ENCODE data around the gene GPR156.

GPR156 gene

DNA sequence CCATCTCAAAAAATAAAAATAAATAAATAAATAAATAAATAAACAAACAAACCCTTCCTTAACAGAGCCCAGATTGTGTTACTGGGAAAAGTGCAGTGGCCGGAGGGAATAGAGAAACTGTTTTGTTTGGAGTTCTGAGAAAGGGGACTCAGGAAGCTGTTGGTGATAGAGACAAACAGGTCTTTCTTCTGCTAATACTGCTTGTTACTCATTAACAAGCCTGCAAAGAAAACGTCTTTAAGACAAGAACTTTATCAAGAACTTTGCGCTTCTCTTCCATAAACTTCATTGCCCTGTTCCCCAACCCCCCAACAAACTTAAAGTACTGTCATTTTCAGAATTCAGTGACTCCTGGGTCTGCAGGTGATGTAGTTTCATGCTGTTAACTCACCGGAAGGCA lies 122.0 kb downstream of the GPR156 start:
- TF ChIP-seq FOXP2 (optimal IDR thresholded peaks at IDR 0.05; ENCODE audit: borderline replicate concordance, extremely low read depth, extremely low read length, insufficient read depth) (no peak), POLR2AphosphoS5 (IDR thresholded peaks at IDR 0.05; ENCODE audit: low read depth, low read length) (no peak), TAF1 (IDR thresholded peaks at IDR 0.05; ENCODE audit: borderline replicate concordance, insufficient read depth, low read length) (no peak), SIN3A (IDR thresholded peaks at IDR 0.05; ENCODE audit: borderline replicate concordance, insufficient read depth, low read length) (no peak)
- TF ChIP-seq, protein P1, sequence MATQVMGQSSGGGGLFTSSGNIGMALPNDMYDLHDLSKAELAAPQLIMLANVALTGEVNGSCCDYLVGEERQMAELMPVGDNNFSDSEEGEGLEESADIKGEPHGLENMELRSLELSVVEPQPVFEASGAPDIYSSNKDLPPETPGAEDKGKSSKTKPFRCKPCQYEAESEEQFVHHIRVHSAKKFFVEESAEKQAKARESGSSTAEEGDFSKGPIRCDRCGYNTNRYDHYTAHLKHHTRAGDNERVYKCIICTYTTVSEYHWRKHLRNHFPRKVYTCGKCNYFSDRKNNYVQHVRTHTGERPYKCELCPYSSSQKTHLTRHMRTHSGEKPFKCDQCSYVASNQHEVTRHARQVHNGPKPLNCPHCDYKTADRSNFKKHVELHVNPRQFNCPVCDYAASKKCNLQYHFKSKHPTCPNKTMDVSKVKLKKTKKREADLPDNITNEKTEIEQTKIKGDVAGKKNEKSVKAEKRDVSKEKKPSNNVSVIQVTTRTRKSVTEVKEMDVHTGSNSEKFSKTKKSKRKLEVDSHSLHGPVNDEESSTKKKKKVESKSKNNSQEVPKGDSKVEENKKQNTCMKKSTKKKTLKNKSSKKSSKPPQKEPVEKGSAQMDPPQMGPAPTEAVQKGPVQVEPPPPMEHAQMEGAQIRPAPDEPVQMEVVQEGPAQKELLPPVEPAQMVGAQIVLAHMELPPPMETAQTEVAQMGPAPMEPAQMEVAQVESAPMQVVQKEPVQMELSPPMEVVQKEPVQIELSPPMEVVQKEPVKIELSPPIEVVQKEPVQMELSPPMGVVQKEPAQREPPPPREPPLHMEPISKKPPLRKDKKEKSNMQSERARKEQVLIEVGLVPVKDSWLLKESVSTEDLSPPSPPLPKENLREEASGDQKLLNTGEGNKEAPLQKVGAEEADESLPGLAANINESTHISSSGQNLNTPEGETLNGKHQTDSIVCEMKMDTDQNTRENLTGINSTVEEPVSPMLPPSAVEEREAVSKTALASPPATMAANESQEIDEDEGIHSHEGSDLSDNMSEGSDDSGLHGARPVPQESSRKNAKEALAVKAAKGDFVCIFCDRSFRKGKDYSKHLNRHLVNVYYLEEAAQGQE (IDR thresholded peaks at IDR 0.05; ENCODE audit: insufficient read depth in 1 of 2, low read depth in 2 of 2, low read length in 2 of 2): no peak

DNA sequence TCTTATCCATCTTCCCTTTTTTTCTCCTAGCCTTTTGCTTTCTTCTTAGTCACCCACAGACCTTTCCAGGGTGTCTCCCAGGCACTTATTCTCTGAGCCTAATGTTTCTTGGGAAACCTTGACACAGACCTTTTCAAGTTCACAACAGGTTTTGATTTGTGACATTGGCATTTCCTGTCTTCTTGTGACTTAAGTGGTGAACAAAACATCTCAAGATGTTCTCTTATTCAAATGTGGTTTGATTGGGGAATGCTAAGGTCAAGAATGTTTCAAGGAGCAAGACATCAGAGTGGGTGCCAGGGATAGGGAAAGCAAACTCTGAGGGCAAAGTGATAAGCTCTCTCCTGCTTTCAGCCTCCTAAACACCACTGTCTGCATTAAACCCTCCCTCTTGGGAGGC lies 122.6 kb downstream of the GPR156 start:
- no peak for TF ChIP-seq TAF1 (IDR thresholded peaks at IDR 0.05; ENCODE audit: borderline replicate concordance, insufficient read depth, low read length)
- TF ChIP-seq, protein P1 (IDR thresholded peaks at IDR 0.05; ENCODE audit: insufficient read depth in 1 of 2, low read depth in 2 of 2, low read length in 2 of 2): no peak
- no peak for TF ChIP-seq FOXP2 (optimal IDR thresholded peaks at IDR 0.05; ENCODE audit: borderline replicate concordance, extremely low read depth, extremely low read length, insufficient read depth)
- TF ChIP-seq SIN3A (IDR thresholded peaks at IDR 0.05; ENCODE audit: borderline replicate concordance, insufficient read depth, low read length): no peak
- no peak for TF ChIP-seq POLR2AphosphoS5 (IDR thresholded peaks at IDR 0.05; ENCODE audit: low read depth, low read length)

DNA sequence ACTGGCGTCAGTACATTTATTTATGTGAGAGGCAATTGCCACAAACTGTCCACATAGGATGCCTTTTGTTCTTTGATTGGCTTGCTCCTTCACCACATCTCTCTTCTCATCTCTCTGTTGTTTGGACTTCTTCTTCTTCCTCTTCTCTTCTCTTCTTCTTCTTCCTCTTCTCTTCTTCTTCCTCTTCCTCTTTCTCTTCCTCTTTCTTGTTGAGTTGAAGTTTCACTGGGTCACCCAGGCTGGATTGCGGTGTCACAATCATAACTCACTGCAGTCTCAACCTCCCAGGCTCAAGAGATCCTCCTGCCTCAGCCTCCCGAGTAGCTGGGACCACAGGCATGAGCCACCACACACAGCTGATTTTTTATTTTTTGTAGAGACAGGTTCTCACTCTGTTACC lies 123.1 kb downstream of the GPR156 start:
- no peak for TF ChIP-seq TAF1 (IDR thresholded peaks at IDR 0.05; ENCODE audit: borderline replicate concordance, insufficient read depth, low read length)

DNA sequence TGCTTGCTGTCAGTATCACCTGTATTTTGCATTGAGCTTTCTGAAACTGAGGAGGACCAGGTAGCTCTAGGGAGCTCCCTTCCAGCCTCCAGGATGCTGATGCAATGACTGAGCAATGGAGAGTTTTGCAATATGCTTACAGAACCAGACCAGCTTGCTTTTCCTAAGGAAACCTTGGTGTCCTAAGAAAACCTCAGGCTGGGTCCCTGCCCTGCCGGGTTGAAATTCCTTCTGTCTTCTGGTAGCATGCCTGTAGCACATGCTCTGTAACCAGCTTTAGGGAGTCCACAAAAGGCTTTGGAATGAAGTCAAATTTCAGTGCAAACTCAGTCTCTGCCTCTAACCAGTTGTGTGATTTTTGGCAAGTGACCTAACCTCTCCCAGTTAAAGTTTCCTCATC lies 125.0 kb downstream of the GPR156 start:
- no peak for TF ChIP-seq SIN3A (IDR thresholded peaks at IDR 0.05; ENCODE audit: borderline replicate concordance, insufficient read depth, low read length)
- no peak for TF ChIP-seq POLR2AphosphoS5 (IDR thresholded peaks at IDR 0.05; ENCODE audit: low read depth, low read length)

DNA sequence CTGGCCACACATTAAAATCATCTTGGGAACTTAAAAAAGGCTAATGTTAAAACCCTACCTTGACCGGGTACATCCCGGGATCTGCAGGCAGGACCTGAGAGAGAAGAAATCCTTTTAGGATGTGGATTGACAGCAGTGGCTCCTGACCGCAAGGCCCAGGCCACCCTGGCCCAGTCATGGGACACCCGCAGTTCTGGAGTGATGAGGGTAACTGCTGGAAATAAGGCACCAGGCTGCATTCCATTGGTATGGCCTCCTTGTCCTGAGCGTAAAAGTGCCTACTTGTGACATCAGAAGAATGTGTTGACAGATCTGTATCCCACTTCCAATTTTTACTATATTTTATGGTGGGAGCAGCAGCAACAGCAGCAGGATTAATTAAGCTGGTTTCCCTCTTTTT lies 127.3 kb downstream of the GPR156 start:
- TF ChIP-seq FOXP2 (optimal IDR thresholded peaks at IDR 0.05; ENCODE audit: borderline replicate concordance, extremely low read depth, extremely low read length, insufficient read depth) (no peak), TAF1 (IDR thresholded peaks at IDR 0.05; ENCODE audit: borderline replicate concordance, insufficient read depth, low read length) (no peak), POLR2AphosphoS5 (IDR thresholded peaks at IDR 0.05; ENCODE audit: low read depth, low read length) (no peak), SIN3A (IDR thresholded peaks at IDR 0.05; ENCODE audit: borderline replicate concordance, insufficient read depth, low read length) (no peak)
- TF ChIP-seq, protein P1 (IDR thresholded peaks at IDR 0.05; ENCODE audit: insufficient read depth in 1 of 2, low read depth in 2 of 2, low read length in 2 of 2): no peak

DNA sequence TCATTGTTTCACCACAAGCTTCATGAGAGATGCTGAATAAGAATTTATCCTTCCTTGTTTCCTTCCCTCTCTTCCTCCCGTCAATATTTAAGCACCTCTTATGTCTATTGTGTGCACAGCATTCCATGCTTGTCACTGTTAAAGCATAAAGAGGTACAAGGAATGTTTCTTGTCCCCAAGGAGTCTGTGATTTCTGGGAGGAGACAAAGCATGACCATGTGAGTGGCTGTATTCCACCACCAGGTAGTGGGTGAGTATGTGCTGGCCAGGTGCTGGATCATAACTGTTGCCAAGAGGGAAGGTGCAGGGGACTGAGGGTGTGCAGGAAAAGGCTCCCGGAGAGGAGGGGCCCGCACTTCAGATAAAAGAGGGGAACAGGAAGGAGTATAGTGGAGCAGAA lies 127.9 kb downstream of the GPR156 start:
- TF ChIP-seq POLR2AphosphoS5 (IDR thresholded peaks at IDR 0.05; ENCODE audit: low read depth, low read length): no peak
- no peak for TF ChIP-seq FOXP2 (optimal IDR thresholded peaks at IDR 0.05; ENCODE audit: borderline replicate concordance, extremely low read depth, extremely low read length, insufficient read depth)
- TF ChIP-seq, protein P1 (IDR thresholded peaks at IDR 0.05; ENCODE audit: insufficient read depth in 1 of 2, low read depth in 2 of 2, low read length in 2 of 2): no peak
- no peak for TF ChIP-seq TAF1 (IDR thresholded peaks at IDR 0.05; ENCODE audit: borderline replicate concordance, insufficient read depth, low read length)
- no peak for TF ChIP-seq SIN3A (IDR thresholded peaks at IDR 0.05; ENCODE audit: borderline replicate concordance, insufficient read depth, low read length)
